ENCODE data around the gene GNG12.

GNG12 gene

DNA sequence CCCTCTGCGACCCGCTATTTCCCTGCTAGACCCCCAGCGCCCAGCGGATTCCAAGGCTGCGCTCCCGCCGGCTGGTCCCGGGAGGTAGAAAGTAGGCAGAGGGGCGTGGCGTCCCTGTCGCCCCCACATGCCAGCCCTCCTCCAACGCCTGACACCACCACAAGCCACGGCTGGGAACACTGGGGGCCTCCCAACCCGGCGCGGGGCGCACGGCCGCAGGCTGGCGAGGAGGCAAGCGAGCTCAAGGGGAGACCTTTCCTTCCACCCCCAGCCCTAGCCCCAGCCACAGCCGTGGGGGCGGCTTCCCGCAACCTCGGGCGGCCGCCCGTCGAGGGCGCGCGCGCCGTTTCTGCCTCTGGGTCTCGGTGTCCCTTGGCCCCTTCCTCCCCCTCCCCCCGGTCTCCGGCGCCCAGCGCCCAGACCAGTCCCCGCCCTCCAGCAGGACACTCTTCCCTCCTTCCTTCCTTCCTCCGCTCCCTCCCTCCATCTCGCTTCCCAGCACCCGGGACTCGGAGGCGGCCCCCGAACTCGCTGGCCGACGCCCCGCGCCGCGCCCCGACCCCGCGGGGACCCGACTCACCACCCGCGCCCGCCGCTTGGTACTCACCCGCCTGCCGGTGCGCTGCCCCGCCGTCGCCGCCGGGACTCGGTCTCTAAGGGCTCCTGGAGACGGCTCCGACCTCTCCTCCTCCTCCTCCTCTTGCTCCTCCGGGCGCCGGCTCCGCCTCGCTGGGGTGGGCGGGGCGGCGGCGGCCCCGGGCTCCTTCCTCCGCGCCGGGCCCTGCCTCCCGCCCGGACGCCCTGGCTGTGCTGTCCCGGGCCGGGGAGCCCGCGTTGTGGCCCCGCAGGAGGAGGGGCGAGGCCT is at the start of gene GNG12:
GNG12 (minus strand) TSS at position 731 of the 865 bp plus-strand sequence. CDS start 125,781 bp downstream, outside the sequence.
- DNase-seq = no peak

DNA sequence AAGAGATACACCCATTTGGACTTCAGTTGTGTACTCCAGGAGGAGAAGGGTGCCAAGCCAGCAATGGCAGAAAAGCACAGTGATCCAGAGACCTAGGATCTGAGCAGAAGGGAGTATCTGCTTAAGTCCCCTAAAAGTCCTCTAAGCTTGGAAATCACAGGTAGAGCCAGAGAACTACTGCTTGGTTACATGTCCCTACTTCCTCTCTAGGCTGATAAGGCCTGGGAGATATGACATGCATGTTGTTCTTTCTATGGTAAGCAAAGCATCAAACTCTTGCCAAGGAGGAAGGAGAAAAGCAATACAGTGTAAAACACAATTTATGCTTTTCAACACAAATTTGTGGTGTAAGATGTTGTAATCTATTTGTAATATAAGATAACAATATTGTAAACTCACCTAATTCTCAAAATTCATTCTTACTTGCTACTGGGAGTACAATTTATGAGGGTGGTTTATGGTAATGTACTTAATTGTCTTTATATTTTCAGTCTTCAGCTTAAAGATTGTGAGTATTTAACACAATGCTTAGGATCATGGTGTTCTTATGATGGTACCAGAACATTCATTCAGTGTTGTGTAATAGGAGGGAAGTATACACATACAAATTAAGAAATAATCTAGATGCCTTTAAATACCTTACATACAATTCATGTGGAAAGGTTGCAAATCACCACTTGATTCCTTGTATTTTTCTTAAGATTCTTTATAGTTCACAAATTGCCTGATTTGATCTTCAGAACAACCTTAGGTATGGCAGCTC is 49.1 kb upstream of the GNG12 start:
- no peak for DNase-seq

DNA sequence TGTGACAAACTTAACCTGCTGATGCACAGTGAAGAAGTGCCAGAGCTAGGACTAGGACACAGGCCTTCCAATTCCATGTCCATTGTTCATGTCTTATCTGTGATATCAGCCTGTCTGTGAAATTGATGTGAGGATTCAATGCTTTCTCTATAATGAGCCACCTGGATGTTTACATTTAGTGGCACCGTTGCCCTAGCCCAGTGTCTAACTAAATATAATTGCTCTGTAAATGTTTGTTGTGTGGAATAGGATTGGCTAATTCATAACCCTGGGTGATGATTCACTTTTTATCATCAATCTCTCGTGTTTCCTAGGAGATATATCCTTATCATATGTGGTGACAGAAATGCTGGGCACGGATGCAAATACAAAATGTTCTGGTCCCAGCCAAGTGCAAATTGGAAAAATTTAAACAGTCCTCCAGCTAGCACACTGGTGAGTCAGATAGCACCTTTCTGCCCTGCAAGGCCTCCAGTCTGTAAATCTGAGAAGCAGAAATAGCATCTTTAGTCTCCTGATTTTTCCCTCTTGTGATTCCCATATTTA is 46.9 kb upstream of the GNG12 start:
- no peak for DNase-seq

DNA sequence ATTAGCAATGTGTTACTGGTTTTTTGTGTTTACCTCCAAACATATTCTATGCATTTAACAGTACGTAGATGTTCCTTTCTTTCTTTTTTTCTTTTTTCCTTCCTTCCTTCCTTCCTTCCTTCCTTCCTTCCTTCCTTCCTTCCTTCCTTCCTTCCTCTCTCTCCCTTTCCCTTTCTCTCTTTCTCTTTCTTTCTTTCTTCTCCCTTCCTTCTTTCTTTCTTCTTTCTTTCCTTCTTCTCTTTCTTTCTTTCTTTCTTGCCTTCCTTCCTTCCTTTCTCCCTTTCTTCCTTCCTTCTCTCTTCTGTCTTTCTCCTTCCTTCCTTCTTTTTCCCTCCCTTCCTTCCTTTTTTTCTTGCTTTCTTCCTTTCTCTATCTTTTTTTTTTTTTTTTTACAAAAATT is 46.2 kb upstream of the GNG12 start:
- no peak for DNase-seq

DNA sequence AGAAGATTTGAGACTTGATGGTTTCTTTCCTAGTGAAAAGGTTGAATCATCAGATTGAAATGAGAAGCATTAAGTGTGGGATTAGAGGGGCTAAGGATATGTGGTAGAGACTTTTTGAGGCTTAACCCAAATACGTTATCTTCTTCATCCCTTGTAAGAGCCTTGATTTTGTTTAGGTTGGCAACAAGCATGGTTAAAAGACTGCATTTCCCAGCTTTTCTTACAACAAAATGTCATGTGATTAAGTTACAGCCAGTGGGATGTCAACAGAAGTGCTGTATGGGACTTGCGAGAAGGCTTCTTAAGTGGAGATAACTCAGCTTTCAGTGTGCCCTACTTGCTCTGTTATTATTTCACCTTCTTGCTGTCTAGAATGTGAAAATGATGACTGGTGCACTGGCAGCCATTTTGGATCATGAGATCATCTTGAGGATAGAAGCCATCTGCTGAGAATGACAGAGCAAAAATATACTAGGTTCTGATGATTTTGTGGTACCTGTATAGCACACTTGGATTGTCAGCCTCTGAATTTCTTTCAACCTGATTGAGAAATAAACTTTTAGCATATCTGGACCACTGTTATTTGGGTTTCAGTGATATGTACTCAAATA is 41.3 kb upstream of the GNG12 start:
- DNase-seq = no peak

DNA sequence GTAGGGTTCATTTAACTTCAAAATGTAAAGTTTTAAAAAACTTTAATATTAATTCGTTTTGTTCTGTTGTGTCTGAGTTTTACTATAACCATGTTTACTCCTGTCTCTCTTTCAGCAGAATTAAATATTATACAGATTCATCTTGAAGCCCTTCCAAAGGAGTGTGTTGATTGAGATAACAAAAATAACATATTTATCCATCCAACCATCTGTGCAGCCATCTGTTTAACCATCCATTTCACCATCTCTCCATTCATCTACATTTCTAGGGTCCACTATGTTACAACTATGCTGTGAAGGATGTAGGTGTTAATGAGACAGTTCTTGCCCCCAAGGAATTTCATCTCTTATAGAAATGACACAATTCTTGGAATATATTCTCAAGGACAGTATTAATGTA is 36.0 kb upstream of the GNG12 start:
- no peak for DNase-seq

DNA sequence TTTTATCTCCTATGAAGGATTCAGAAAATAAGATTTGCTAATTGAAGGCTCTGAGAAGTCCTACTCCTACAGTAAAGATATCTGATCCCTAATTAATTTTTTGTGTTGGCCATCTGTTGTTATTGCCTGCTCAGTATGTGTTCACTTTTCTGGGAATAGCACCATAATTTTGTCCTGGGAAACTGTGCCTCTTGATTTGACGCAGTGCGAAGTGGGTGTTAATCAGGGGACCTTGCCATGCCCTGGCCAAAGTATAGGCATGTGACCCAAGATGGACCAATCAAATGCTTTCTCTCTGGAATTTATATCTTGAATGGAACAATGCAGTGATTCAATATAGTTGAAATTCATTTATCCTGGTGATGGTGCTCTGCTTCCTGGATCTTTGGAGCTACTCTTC is 30.4 kb upstream of the GNG12 start:
- no peak for DNase-seq

DNA sequence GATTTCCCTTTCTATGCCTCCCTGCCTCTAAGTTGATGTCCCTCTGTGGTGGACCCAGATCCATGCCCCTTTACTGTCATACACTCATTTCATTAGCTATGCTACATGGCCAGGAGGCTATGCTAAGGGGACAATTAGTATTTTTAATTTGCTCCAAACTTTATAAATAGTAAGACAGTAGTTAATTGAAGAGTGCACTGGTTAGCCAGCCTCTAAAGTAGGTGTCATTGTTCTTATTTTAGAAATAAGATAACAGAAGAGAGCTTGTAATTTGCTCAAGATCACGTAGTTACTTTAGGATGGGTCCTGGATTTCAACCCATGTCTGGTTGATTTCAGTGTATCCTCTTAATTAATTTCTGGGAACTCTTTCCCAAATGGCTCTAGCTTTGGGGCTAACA is 29.4 kb upstream of the GNG12 start:
- no peak for DNase-seq

DNA sequence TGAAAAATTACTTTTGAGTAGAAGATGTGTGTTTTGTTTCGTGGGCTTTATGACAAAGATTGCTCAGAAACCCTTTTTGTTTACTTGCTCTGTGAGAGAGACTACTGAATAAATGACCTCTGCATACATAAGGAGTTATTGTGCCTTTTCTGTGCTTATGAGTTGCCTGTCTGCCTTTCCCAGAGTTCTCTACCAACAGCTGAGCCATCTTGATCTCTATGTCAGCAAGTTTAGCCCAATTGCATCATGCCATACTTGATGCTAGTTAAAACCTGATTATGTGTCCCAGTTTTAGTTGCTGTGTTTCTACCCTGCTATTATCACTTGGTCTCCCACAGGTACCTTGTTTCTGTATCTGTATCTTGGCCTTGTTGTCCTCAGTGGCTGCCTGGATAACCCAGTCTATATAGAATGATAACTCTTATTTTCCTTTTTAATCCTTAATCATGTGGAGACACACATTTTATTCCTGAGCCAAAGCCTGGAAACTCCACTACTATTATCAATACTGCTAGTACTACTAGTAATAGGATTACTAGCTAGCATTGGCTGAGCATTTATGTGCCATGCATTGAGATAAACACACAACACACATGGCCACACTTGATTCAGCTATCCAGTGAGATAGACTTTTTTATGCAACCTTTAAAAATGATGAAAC is 28.7 kb upstream of the GNG12 start:
- no peak for DNase-seq

DNA sequence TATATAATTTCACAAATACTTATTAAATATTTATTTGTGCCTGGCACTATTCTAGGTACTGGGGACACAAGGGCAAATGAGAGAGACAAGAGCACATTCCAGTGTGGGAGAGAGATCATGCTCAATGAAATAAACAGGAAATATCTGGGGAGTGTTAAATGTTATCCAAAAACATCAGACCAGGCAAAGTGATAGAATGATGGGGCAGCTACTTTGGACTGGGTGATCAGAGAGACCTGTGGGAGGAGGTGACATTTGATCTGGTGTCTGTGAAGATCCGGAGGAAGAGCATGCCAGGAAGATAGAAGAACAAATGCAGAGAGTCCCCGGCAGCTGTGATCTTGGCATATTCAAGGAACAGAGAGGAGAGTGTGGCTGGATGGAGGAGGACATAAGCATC is 27.5 kb upstream of the GNG12 start:
- DNase-seq = no peak

DNA sequence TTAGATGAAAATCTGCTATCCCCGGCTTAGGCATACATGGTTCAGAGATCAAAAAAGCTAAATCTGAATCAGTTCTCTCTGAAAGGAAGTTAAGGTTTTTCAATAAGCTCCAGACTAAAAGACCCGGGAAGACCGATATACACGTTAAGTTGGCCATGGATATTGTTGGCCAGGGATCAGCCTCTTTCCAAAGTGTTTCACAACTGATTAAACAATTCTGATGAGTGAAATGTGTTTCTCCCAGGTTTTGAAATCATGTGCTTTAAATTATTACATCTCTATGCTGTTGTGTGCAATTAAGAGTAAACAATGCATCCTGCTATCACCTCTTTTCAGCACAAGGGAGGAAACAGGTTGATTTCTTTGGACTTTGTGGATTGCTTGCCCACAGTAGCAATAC is 23.7 kb upstream of the GNG12 start:
- no peak for DNase-seq

DNA sequence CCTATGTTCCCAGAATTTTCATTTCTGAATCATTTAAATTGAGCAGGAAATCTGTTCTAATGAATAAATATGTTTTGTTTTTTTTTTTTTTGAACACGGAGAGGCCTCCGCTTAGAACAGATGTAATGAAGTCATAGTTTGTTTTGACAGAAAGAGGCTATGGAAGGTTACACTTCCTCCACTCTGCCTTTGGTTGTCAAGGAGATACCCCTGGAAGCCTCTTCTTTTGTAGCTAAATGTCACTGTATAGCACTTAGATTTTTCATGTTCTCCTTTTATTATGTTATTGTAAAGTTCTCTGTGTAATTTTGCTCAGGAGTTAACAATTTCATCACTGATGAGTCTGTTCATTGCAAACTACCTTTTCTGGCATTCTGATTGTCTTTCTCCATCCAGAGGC is 22.7 kb upstream of the GNG12 start:
- no peak for DNase-seq

DNA sequence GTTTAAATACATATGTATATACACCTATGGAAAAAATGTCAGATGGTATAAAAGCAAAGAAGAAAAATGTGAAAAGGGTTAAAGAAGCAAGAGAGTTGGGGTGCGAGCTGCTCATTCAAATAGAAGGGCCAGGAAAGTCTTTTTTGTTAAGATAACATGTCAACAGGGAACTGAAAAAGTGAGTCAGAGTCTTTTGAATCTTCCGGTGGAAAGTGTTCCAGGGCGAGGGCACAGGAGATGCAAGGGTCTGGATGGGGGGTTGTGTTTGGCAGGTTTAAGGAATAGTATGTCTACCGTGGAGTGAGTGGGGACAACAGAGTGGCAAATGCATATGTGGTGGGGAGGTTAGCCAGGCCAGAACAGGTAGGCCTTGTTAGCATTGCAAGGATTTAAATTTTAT is 22.2 kb upstream of the GNG12 start:
- no peak for DNase-seq

DNA sequence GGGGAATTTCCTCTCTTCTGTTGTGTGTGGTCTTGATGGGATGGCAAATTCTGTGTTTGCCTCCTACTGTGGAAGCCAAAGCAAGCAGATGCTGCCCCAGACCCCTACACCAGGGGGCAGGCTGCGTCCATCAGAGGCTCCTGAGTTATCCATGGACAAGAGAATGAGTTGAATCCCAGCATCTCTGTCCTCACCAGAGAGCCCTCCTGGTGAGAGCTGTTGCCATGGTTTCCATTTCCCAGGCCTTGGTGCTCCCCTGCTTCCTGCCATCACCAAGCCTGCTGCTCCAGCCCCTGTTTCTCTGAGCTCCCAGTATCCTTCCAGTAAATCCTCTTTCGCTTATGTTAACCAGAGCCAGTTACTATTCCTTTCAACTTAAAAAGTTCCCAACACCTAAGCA is 20.4 kb upstream of the GNG12 start:
- no peak for DNase-seq

DNA sequence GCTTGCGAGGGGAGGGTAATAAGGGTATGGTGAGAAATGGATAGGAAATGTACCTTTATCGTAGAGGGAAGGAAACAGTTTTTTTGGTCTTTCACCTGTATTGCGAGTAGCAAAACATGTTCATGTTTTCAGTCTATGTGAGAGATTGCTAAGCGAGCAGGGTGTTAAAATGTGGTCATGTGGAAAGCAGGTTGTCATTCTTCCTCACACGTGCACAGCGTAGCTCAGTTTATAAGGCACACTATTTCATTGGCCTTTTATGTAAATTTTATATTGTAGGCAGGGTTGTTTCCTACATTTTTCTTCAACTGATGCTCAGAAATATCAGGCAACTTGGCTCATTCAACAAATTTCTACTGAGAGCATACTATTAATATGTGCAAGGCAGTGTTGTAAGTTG is 18.5 kb upstream of the GNG12 start:
- DNase-seq = no peak

DNA sequence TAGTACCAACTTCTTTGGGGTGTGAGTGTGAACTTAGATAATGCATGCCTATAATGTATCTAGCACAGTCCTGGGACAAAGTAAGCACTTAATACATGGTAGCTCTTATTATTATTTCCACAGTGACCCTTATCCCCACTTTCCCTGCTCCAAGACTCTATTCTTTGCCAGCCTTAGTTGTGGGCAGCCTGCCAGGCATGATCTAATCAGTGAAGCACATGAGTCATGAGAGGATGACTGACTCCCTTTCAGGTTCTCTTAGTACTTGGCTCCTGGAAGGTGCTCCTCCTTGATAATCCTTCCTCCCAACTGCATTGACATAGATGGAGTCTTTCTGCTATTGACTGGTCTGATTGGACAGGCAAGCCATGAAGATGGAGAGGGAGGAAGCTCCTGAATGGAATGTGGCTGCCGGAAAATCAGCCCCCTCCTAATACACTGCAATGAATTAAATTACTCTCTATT is 17.4 kb upstream of the GNG12 start:
- DNase-seq = no peak

DNA sequence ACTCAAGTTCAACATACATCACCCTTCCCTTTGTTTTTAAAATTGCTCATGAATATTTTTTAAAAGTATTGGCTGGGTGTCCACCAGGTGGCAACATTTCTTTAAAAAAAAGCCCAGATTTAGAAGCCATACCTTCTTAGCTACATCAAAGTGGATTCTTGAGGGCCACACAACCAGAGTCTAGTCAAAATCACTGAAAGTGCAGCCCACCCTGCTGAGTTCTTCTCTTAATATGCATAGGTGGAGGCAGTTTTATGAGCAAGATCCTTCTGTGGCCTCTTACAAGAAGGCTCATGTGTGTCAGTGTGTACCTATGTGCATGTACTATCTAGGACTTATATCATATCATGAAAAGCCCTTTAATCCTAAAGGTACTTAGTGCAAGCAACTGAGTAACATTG is 16.9 kb upstream of the GNG12 start:
- no peak for DNase-seq

DNA sequence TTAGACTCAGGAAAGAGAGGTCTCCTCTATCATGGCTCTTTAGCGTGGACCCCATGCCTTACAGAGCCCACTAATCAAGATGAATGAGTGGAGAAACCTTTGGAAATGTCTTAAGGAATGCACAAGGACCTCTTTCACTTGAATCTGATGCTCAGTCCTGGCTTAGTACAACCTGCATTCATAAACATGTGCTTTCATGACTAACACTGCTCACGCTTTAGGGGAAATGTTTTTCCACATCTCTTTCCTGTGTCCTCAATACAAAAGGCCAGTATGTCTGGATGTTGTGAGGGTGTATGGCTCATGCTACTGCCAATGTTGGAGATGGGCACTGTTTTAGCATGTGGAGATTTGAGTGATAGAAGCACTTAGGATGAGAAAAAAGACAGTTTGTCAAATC is 14.2 kb upstream of the GNG12 start:
- DNase-seq = no peak

DNA sequence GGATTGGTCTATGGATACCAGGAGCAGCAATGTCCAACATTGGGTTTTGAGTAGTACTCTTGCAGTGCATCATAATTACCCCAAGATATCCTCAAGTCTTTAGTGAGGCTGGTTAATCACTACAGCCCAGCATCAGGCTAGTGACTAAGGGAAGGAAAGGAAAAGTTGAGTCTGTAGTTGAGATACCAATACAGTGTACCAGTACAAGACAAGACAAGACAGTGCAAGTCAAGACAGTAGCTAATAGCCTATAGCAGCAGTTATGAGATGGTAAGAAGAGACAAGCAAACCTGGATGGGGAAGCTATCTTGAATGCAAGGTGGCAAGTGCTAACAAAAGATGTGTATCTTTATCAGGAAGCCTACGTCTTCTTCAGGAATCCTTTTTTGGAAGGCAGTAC is 13.3 kb upstream of the GNG12 start:
- DNase-seq = no peak

DNA sequence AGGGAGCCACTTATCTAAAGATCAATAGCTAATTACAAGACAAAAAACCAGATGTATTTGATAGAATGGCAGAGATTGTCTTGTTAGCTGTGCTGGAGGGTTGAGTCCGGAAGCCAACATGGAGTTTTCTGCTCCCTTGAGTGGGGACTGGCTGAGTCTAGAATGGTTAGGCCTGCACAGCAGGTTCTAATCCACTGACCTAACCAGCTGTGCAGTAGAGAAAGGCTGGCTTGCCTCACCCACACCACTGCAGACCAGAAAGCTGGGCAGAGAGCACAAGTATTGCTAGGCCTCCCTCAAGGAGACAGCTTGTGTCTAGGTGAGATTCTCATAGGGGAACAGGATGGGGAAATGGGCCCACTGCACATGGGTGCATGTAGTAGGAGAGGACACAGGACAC is 11.7 kb upstream of the GNG12 start:
- no peak for DNase-seq

DNA sequence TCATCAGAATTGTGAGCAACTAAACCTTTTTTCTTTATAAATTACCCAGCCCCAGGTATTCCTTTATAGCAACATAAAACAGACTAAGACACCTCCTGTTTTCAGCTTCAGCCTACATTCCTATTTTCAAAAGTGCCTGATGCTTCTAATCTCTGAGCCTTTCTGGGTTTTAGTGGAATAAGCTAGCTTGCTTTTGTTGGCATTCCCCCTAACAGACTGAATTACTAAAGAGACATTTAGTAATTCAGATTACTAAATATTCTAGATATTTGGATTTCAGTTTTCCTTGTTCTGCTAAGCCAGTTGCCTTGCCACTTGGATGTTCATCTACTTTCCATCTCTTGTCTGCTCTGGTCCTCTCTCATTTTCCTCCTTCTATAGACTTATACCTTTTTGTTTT is 10.5 kb upstream of the GNG12 start:
- DNase-seq = no peak

DNA sequence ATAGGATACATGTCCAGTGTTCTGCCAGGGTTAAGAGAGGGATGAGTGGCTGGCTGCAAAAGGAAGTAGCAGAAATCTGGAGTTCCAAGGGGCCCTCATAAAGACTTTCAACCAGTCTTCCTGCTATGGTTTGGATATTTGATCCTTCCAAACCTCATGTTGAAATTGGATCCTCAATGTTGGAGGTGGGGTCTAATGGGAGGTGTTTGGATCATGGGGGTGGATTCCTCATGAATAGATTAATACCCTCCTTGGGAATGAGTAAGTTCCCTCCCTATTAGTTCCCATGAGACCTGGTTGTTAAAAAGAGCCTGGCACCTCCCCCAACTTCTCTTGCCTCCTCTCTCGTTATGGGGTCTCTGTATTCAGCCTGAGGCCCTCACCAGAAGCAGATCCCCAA is 10.1 kb upstream of the GNG12 start:
- DNase-seq = no peak

DNA sequence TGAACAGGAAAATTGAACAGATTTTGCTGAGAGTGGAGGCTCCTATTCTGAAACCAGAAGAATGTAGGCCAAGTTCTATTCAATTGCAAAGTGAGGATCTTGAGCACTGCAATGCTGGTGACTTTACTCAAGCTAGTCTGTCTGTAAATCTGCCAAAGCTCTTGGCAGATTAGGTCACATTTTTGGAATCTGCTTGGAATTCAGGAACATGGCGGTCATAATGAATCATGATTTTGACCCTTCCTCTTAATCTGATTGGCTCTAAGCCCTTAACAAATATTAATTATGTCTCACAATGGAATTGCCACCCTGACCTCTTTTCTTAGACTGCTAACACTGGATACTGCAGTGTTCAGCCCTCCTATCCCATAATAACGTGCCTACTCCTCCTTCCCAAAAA is 7.2 kb upstream of the GNG12 start:
- no peak for DNase-seq
